ENCODE measurements around the gene ULK1. TPM values are rescaled to one million over a fixed set of nuclear protein-coding genes. Genes with fewer than 3 reads are reported as not detected.
A peak's percentile ranks its signal among the peaks of the same experiment; 100 is the strongest.

The ULK1 gene
- total RNA-seq, 1 donor from 2014 or later, result 57.4 TPM

DNA sequence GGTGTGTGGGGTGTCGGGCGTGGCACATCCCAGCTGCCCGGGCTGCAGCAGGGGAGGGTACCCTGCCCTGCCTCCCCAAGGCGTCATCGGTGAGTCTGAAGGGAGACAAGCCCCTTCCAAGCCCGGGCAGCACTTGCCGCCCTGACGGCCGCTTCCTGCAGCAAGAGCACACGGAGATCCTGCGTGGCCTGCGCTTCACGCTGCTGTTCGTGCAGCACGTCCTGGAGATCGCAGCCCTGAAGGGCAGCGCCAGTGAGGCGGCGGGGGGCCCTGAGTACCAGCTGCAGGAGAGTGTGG is 24.6 kb downstream of the ULK1 start:
- no peaks in the 10 kb centered on the region for H3K9me3 ChIP-seq (replicated peaks)
- H3K27me3 ChIP-seq (ENCODE audit: low read depth), result no peaks in the 10 kb centered on the region
- no peak overlapping the region for H3K4me3 ChIP-seq
- intact Hi-C loops (cut with micrococcal nuclease), result no loop called here
- no peak for DNase-seq
- no peak for TF ChIP-seq CTCF (IDR thresholded peaks at IDR 0.05; ENCODE audit: borderline replicate concordance)
- H3K36me3 ChIP-seq, result peaks cover 77% of the 10 kb centered on the region
- H3K4me1 ChIP-seq, result peaks cover 42% of the 10 kb centered on the region
- no peak overlapping the region for H3K27ac ChIP-seq (replicated peaks)

DNA sequence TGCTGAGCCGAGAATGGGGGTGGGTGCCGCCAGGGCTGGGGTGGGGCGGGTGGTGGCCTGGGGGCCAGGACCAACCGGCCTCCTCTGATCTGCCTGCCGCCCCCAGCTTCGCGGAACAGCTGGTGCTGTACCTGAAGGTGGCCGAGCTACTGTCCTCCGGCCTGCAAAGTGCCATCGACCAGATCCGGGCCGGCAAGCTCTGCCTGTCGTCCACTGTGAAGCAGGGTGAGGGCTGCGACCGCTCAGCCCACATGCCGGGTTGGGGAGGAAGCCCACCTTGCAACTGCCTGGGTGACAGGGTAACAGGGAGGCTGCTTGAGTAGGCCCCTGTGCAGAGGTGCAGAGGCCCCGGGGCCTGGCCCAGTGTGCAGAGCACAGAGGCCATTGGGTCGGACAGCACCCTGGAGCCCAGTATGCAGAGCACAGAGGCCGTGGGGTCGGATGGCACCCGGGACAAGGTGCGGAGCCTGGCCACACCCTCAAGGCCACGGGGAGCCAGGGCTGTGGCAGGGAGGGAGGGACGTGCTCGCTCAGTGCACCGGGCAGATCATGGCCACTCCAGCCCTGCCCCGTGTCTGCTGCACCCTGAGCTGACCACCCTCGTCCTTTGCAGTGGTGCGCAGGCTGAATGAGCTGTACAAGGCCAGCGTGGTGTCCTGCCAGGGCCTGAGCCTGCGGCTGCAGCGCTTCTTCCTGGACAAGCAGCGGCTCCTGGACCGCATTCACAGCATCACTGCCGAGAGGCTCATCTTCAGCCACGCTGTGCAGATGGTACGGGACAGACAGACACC is 25.1 kb downstream of the ULK1 start:
- Histone ChIP-seq H3K27ac (replicated peaks) (peak overlapping the region; percentile 87), H3K36me3 (peaks cover 71% of the 10 kb centered on the region)

GRCh38 chr12:131920157-131920508 is 25.7 kb downstream of the ULK1 start:
- Histone ChIP-seq H3K4me3 (no peak overlapping the region), H3K4me1 (peaks cover 53% of the 10 kb centered on the region), H3K9me3 (replicated peaks) (no peaks in the 10 kb centered on the region), H3K36me3 (peaks cover 65% of the 10 kb centered on the region), H3K27me3 (ENCODE audit: low read depth) (no peaks in the 10 kb centered on the region), H3K27ac (replicated peaks) (peak overlapping the region; percentile 87)
- TF ChIP-seq CTCF (IDR thresholded peaks at IDR 0.05; ENCODE audit: borderline replicate concordance), result no peak
- intact Hi-C loops (cut with micrococcal nuclease), result no loop called here
- DNase-seq, result no peak

More for the DNA sequence above, 25.1 kb downstream of the ULK1 start:
- Histone ChIP-seq H3K4me1 (peaks cover 48% of the 10 kb centered on the region), H3K27me3 (ENCODE audit: low read depth) (no peaks in the 10 kb centered on the region), H3K9me3 (replicated peaks) (no peaks in the 10 kb centered on the region), H3K4me3 (no peak overlapping the region)
- no peak for DNase-seq
- intact Hi-C loops (cut with micrococcal nuclease), result no loop called here
- TF ChIP-seq CTCF (IDR thresholded peaks at IDR 0.05; ENCODE audit: borderline replicate concordance), result no peak

GRCh38 chr12:131920902-131921840 is 26.7 kb downstream of the ULK1 start:
- no peak for TF ChIP-seq CTCF (IDR thresholded peaks at IDR 0.05; ENCODE audit: borderline replicate concordance)
- Histone ChIP-seq H3K27ac (replicated peaks) (peak overlapping the region; percentile 87), H3K4me1 (peaks cover 53% of the 10 kb centered on the region), H3K4me3 (no peak overlapping the region), H3K9me3 (replicated peaks) (no peaks in the 10 kb centered on the region), H3K27me3 (ENCODE audit: low read depth) (no peaks in the 10 kb centered on the region), H3K36me3 (peaks cover 55% of the 10 kb centered on the region)
- peak; percentile 58 for DNase-seq
- intact Hi-C loops (cut with micrococcal nuclease), result no loop called here

DNA sequence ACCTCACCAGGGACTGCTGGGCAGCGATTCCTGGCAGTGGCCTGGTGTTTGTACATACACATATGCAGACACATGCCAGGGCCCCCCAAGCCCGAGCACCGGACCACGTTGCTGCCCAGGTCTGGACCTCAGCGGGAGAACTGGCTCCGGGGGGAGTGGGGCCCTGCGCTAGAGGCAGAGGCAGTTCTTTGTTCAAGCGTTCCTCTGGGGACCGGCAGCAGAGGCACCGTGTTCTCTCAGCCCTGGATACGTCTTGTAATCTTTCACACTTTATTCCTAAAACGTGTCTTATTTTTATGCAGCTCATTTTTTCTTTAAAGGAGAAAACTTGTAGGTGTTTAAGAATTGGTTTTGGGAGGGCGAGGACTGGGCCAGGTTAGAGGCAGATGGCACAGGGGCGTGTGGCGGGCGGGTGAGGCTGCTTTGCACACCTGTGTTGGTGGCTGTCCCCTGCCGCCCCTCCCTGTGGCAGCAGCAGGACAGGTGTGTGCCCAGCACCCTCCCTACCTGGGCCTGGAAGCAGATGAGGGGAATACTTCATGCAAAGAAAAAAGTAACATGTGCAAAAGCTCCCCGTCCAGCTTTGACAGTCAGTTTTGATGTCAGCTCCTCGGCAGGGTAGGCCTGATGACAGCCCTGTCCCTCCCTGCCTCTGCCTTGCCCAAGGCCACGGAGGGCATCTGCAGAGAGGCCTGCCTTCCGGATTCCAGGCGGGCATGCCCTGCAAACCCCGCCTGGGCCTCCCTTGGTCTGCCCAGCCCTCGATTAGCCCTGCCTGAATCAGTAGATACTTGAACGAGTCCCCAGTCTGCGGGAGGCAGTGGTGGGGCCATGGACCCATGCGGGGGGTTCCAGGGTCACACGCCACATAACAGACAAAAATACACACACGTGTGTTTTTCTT is 27.7 kb downstream of the ULK1 start:
- Histone ChIP-seq H3K4me3 (no peak overlapping the region), H3K4me1 (peaks cover 53% of the 10 kb centered on the region), H3K36me3 (peaks cover 48% of the 10 kb centered on the region), H3K9me3 (replicated peaks) (no peaks in the 10 kb centered on the region), H3K27me3 (ENCODE audit: low read depth) (no peaks in the 10 kb centered on the region), H3K27ac (replicated peaks) (peak overlapping the region; percentile 87)
- intact Hi-C loops (cut with micrococcal nuclease), result no loop called here
- TF ChIP-seq CTCF (IDR thresholded peaks at IDR 0.05; ENCODE audit: borderline replicate concordance), result no peak
- peak; percentile 58 for DNase-seq

All from left ventricle myocardium inferior (tissue), 1 donor.